ENCODE data around the gene AIMP1.
"Not testable (repeated sequence)": the region's sequence is repeated elsewhere in the genome, so short reads cannot be mapped to it uniquely, and the experiment has no call there.

The AIMP1 gene

DNA sequence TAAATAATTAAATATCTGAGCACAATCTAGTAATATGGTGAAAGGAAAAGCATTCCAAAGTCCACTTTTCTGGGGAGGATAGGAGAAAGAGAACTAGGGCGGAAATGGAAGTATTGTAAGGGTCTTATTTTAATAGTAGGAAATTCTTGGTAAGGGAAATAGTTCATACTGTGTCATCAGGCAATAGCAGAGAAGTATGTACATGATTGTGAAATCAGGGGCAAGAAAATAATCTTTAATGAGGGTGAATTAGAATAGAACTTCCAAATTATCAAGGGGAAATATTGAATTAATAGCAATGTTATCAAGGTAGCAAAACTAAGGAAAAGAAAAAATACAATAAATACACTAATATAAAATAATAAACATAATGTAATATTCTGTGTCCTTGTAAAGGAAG, 37.4 kb downstream of the AIMP1 start:
- no peak for DNase-seq

DNA sequence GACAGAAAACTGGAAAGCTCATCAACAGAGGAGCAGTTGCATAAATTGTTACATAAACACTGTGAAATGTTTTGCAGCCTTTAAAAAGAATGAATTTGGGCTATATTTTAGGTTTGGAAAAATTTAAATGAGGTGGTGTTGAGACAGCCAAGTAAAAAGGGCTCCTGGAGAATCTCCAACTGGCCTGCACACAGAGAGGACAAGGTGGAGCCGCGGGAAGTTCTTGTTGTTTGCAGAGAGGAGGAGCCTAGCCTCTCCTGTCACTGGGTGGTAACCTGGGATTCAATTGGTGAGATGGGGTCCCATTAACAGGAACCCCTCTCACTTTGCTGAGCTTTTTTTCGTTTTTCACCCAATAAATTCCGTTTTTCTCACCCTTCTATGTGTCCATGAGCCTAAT, 38.8 kb downstream of the AIMP1 start:
- DNase-seq: no peak

DNA sequence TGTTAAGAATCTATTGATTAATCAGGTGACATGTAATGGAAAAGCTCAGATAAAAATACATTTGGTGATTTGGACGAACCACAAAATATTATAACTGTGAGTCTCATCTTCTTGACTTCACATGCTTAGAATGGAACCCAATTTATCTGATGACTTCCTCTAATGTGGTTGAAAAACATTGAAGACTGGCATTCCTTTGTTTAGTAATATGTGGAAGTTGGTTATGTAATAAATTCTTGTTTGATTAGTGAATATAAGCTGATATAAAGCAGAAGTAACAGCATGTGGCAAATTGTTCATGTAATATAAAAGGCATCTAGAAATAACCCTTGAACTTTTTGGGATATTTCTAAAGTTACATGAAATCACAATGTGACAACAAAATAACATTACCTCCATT, 42.5 kb downstream of the AIMP1 start:
- DNase-seq: no peak

DNA sequence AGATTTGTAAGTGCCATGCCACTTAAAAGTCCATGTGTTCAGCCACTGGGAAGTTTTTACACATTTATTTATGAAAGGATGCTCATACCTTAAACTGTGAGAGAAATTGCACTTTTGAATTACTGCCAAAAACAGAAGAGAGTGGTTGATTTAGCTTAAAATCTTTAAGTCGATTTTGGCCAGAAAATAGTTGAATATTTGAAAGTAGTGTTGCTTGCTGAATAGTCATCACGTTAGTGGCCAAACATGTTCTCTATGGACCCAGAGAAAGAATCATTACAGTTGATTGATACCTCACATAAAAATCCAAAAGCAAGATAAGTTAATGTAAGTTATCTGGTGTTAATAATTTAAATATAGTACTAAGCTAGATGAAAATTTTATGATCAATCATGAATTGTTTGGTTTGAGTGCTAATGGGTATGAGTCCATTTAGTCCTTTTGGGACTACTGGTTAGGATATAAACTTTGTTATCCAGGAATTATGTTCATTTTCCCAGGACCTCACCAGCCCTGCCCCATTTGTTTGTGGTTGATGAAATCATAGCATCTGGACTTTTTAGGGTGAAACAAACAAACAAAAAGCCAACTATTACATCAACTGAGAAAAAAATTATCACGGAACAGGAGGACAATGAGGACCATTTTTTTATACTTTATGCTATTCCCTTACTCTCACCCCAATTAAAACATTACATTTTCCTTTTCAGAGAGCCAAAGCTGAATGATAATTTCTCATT, 45.9 kb downstream of the AIMP1 start:
- no peak for DNase-seq

DNA sequence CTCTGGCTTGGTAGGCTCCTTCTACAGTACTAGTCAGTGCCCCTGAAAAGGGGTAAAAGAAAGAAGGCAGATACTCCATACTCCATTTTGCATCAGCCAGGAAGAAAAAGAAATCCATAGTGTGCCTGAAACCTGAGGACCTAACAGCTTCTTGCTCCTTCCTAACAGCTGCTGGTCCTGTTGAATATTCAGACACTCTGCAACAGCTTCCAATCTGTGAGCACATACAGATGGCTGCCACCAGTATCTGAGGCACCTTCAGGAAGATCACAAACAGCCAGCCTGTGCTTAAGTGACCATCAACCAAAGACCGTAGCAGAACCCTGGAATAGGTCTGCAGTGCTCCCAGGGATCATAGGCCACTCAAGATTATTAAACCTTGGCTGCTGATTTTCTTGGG, 47.9 kb downstream of the AIMP1 start:
- DNase-seq: no peak

DNA sequence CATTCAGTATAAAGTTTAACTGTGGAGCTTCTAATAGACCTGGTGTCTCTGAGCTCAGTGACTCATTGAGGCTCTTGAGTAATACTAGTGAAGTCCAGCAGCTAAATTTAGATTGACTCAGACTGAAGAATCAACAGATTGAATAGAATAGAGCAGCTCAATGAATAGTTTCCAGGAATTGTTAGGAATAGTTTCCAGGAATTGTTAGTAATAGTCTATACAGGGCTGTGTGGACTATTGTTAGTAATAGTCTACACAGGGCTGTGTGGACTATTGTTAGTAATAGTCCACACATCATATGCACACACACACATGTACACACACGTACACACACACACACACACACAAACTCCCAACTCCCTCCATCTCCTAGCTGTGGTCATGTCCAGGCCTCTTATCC, 49.3 kb downstream of the AIMP1 start:
- no peak for DNase-seq

DNA sequence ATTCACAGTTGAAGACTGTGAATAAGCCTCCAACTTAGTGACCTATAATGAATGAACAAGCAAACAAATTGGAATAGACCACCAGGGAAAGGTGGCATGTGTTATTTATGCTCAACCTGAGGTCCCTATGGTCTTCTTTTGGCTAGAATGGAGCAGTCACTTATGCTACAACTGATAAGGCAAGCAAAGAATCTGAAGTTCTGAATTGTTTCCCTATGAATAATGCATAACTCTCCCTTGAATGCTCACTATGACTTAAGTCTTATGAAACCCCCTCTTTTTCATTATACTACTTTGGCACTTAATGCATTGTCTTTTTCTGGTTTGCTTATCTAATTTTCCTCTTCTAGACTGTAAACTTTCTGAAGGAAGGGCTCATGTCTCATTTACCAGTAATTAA, 49.7 kb downstream of the AIMP1 start:
- DNase-seq: no peak

DNA sequence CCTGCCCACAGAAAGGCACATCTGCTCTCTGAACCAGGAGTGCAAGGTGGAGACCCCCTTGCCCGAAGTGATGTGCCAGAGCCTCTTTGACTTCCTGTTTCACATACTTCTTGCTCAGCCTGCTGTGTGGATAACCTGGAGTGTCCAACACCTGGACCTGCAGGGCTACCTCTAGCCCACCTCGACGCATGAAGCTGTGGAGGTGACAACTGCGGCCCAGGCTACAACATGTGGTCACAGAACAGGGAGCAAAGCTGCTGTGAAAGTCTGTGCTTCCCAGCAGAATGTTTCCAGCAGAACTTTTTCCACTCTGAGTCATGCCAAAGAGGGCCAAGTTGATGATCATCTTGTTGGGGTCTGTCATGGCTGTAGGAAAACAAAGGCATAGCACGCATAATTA, 50.7 kb downstream of the AIMP1 start:
- no peak for DNase-seq

DNA sequence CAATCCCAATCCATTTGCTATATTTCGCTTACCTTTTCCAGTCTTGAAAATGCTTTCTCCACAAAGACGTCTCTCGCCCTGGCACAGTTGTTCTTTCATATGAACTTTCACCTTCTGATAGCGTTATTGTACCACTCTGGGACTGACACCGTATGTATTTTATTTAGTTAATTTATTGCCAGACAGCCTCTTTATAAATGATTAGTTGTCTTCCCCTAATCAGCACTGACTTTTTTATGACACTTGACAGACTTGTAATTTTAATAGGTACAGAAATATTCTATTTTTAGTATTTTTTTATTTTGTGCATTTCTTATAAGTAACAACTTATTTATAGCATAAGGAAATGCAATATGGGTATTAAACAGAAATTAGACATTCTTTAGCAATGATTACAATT, 52.3 kb downstream of the AIMP1 start, which contains the start of gene GIMD1:
Gene GIMD1 (minus strand): TSS at position 101 of the 400 bp plus-strand sequence. CDS start 1,343 bp downstream, outside the sequence.
- DNase-seq: no peak

DNA sequence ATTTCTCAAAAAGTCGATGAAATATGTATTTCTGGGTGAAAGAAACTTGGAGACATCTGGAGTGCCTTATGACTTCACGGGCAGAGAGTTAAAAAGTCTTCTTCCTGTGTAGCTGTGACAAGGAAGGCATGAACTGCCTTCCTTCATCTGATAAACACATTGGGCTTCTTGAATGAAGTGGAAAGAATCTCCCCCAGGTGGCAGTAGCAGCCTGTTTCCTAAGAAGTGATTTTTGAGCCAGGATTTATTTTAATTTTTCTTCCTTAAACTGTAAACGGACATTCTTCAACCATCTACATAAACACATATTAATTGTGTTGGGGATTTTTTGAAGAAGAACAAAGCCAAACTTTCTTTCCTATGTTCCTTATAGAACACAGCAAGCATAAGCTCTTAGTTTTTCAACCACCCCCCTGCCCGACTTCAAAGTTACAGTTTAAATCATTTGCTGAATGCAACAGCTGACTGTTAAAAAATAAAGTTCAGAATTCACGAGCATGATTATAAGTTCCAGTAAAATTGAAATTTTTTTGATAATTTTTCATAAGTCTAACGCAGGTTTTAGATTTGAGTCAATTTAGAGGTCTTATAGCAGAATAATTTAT, 53.2 kb downstream of the AIMP1 start:
- peak; percentile 5 for DNase-seq

DNA sequence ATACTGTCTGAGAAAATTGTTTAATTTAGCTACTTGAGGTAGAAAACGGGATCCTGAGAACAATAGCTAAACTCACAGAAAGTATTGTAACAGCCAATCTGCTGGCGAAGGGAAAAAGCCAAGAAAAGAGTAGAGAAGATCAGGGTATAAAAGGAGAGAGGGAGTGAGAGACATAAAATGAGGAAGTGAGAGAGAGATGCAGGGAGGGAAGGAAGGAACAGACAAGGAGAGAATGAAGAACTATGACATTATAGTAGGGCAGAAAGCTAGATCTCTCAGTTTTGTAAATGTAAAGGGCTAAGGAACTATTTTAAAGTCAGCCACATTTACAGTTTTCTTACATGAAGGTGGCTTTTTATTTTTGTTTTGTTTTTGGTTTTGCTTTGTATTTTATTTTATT, 53.9 kb downstream of the AIMP1 start:
- DNase-seq: no peak

DNA sequence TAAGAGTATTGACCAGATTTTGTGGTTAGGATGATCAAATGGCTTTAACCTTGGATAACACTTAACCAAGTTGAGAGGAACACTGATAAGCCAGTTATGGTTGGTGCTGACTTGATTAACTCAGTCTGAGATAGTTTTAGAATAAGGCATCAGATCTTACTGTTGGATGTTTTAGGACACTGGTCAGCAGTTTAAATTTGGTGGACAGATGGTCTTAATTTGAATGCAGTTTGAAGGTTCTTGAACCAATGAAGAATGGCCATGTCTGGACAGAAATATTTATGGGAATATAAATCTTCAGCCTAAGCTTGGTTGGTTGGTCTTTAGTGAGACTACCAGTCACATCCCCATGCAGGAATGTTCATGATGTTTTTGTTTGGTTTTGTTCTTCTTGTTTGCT, 54.8 kb downstream of the AIMP1 start:
- no peak for DNase-seq

DNA sequence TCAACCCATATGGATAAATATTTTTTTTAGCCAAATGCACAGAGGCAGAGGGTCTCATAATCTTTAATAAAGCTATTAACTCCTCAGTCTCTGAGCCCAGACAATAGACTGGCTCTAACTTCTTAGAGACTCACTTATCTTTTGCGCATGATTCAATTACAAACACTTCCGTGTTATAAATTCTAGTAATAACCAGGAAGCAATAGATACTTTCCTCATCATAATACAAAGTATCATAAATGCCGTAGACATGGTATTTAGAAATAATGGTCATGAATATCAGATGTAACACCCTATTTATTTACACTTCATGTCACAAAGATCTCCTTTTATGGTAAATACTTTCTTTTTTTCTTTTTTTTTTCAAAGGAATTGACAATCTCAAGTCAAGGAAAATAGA, 56.7 kb downstream of the AIMP1 start:
- DNase-seq: no peak

DNA sequence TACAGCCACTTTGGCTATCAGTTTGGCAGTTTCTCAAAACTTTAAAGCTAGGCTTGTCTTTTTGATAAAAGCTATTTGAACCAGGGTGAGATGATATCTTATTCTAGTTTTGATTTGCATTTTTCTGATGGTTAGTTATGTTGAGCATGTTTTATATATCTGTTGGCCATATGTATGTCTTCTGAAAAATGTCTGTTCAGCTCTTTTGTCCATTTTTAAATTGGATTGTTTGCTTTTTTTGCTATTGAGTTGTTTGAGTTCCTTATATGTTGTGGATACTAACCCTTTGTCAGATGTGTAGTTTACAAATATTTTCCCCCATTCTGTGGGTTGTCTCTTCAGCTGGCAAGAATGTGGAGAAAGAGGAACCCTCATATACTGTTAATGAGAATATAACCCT, 63.8 kb downstream of the AIMP1 start:
- no peak for DNase-seq

DNA sequence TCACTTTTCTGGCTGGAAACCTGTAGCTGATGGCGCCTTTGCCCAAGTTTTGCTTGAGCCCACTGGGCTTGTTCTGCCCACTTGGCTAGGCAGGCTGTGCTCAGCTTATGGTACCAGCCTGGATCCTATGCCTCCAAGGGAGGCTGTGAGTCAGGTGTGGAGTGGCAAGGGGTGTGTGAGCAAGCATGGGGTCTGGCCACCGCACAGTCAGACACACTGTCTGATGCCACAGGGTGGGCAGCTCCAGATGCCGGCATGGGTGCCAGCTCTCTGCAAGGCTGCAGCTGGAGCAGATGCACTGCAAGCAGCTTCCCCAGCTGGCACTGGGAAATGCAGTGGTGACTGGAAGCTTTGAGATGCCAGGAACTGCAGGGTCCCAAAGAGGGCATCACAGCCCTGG, 68.5 kb downstream of the AIMP1 start:
- DNase-seq: no peak

DNA sequence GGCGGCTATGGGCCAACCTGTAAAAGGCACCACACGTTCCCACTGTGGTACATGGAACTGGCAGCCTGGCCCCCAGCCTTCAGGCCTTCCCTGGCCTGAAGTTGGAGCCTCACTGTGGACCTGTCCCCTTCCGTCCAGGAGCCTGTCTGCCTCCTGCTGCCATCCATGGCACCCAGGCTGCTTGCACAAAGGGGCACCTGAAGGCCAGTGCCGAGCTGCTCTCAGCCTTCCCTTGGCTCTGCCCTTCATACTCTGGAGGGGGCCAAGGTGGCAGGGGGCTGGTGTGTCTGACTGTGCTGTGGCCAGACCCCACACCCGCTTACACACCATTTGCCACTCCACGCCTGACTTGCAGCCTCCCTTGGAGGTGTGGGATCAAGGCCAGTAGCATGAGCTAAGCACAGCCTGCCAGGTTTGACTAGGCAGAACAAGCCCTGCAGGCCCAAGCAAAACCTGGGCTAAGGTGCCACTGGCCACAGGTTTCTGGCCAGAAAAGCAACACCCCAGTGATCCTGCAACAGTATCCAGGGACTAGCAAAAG, 69.6 kb downstream of the AIMP1 start:
- no peak for DNase-seq

DNA sequence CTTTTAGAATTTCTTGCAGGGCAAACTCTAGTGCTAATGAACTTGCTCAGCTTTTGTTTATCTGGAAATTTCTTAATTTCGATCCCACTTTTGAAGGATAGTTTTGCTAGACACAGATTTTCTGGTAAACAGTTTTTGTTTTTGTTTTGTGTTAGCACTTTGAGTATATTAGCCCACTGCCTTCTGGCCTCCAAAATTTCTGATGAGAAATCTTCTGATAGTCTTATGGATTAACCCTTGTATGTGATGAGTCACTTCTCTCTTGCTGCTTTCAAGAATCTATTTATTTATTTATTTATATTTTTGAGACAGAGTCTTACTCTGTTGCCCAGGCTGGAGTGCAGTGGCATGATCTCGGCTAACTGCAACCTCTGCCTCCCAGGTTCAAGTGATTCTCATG, 79.2 kb downstream of the AIMP1 start:
- DNase-seq: no peak

DNA sequence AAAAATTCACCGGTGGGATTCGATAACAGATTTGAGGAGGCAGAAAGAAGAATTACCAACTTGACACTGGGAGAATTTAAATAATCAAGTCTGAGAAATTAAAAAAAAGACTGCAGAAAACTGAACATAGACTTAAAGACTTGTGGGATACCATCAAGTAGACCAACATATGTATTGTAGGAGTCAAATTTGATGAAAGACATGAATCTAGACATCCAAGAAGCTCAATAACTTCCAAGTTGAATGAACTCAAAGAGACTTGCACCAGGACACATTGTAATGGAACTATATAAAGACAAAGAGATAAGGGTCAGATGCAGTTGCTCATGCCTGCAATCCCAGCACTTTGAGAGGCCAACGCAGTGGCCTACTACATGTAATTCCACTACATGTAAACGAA, 82.5 kb downstream of the AIMP1 start:
- not testable (repeated sequence) for DNase-seq
